Endothelial cell of umbilical vein (primary cell): ENCODE data around the gene RAP1GAP. TPM values are rescaled to one million over a fixed set of nuclear protein-coding genes. Genes with fewer than 3 reads are reported as not detected.

Experiments
- BruUV-seq: library from RNA; stranded (reverse); fragments of 400-500 nt; replicated peaks from 2 replicates; lab custom pipeline; 2021; lab: Mats Ljungman, UMichigan
- CTCF ChIA-PET: fragments of 300-600, 350-600 bp; sonication (Branson Sonifier 250); formaldehyde crosslinking; loops from one replicate; lab custom pipeline; 2021; ENCODE audit warnings: antibody characterized with exemption, inconsistent platforms; lab: Charles Lee
- POLR2A ChIA-PET: fragments of 300-600, 350-600 bp; sonication (Branson Sonifier 250); formaldehyde crosslinking; loops from one replicate; lab custom pipeline; 2021; ENCODE audit warnings: antibody characterized with exemption, inconsistent platforms; lab: Charles Lee
- DNase-seq: peaks from one replicate; pipeline ENCODE4 v3.0.0-alpha.2; 2011; ENCODE audit warnings: low read depth, low spot score
- FAIRE-seq: peaks from 2 replicates; lab custom pipeline; 2011; peaks lifted over from hg19 to GRCh38; lab: Jason Lieb, UNC
- H2AFZ ChIP-seq: 2 replicates; pipeline ENCODE4 v1.6.0; 2012; ENCODE audit warnings: low read depth, low read length, control low read depth, inconsistent platforms
- H3K27ac ChIP-seq: 2 replicates; pipeline ENCODE4 v1.5.1; 2011; ENCODE audit warnings: low read depth, mild to moderate bottlenecking, control low read depth, low read length, moderate library complexity; ENCODE audit not compliant: insufficient read depth
- H3K27me3 ChIP-seq, 2 experiments: 2 replicates each; pipeline versions ENCODE4 v1.6.0 to v1.6.1; 2011; ENCODE audit warnings: low read length in 2 of 2, mixed read lengths in 1 of 2; ENCODE audit not compliant: control insufficient read depth in 2 of 2, insufficient read depth in 2 of 2
- H3K36me3 ChIP-seq, 2 experiments: 2 replicates in 1 of 2; 3 replicates in 1 of 2; pipeline ENCODE4 v1.5.1; 2011; ENCODE audit warnings: low read length in 2 of 2, mild to moderate bottlenecking in 1 of 2, moderate library complexity in 1 of 2; ENCODE audit not compliant: control insufficient read depth in 2 of 2, insufficient read depth in 2 of 2; ENCODE audit errors: extremely low read depth in 1 of 2
- H3K4me1 ChIP-seq: 3 replicates; pipeline ENCODE4 v1.5.1; 2011; ENCODE audit warnings: mild to moderate bottlenecking, low read length; ENCODE audit not compliant: control insufficient read depth, insufficient read depth; ENCODE audit errors: extremely low read depth
- H3K4me2 ChIP-seq: 2 replicates; pipeline ENCODE4 v1.6.1; 2011; ENCODE audit warnings: low read length, control low read depth, mixed read lengths; ENCODE audit not compliant: insufficient read depth
- H3K4me3 ChIP-seq, 3 experiments: fragments of 200-600 bp in 1 of 3; sonication (generic), shearing (Covaris generic) in 1 of 3; replicated peaks in 1 of 3; 2 replicates each; pipeline ENCODE4 v1.5.1; 2011 to 2016; ENCODE audit warnings: control low read depth in 3 of 3, low read length in 3 of 3, mild to moderate bottlenecking in 2 of 3, inconsistent platforms in 1 of 3, low read depth in 1 of 3, moderate library complexity in 1 of 3; ENCODE audit not compliant: insufficient read depth in 1 of 3
- H3K79me2 ChIP-seq: 2 replicates; pipeline ENCODE4 v1.6.0; 2012; ENCODE audit warnings: low read length, inconsistent platforms; ENCODE audit not compliant: control insufficient read depth, insufficient read depth
- H3K9ac ChIP-seq: replicated peaks from 2 replicates; pipeline ENCODE3; 2011; ENCODE audit warnings: low read length, control low read depth; ENCODE audit not compliant: insufficient read depth; ENCODE audit errors: extremely low read depth
- H3K9me1 ChIP-seq: replicated peaks from 3 replicates; pipeline ENCODE4 v1.6.0; 2011; ENCODE audit warnings: mild to moderate bottlenecking, low read length; ENCODE audit not compliant: control insufficient read depth, insufficient read depth; ENCODE audit errors: extremely low read depth
- H3K9me3 ChIP-seq: replicated peaks from 2 replicates; pipeline ENCODE4 v1.5.1; 2012; ENCODE audit warnings: low read length, inconsistent platforms; ENCODE audit not compliant: control insufficient read depth, insufficient read depth
- H4K20me1 ChIP-seq: replicated peaks from 2 replicates; pipeline ENCODE3; 2011; ENCODE audit warnings: mild to moderate bottlenecking, low read length; ENCODE audit not compliant: control insufficient read depth, insufficient read depth; ENCODE audit errors: extremely low read depth
- EZH2 ChIP-seq: IDR thresholded peaks from 2 replicates; pipeline ENCODE4 v1.6.1; 2012; ENCODE audit warnings: borderline replicate concordance, low read depth, mild to moderate bottlenecking, moderate library complexity, low read length, inconsistent platforms; ENCODE audit not compliant: severe bottlenecking
- FOS ChIP-seq: IDR thresholded peaks from 2 replicates; pipeline ENCODE4 v1.6.1; 2011; ENCODE audit warnings: mild to moderate bottlenecking, low read length, moderate library complexity, borderline replicate concordance; ENCODE audit not compliant: insufficient read depth
- GATA2 ChIP-seq: IDR thresholded peaks from 2 replicates; pipeline ENCODE4 v1.7.0; 2011; ENCODE audit warnings: low read depth, mild to moderate bottlenecking, moderate library complexity, mixed read lengths, low read length; ENCODE audit not compliant: insufficient read length, insufficient read depth
- JUN ChIP-seq: IDR thresholded peaks from 2 replicates; pipeline ENCODE4 v1.6.1; 2011; ENCODE audit warnings: borderline replicate concordance, low read depth; ENCODE audit not compliant: insufficient read length, insufficient read depth
- MYC ChIP-seq: IDR thresholded peaks from one replicate; pipeline ENCODE4 v1.6.1; 2011; ENCODE audit warnings: mild to moderate bottlenecking, low read depth, low read length
- POLR2A ChIP-seq: IDR thresholded peaks from 2 replicates; pipeline ENCODE4 v1.6.1; 2012; ENCODE audit warnings: low read depth, mild to moderate bottlenecking, control low read depth, low read length
- POLR2AphosphoS5 ChIP-seq: IDR thresholded peaks from 2 replicates; pipeline ENCODE4 v1.6.1; 2012; ENCODE audit warnings: low read depth, mild to moderate bottlenecking, control low read depth, low read length, moderate library complexity; ENCODE audit not compliant: insufficient read depth
- dilution Hi-C: fragments of 300-500 bp; cut with MboI; formaldehyde crosslinking; loops from one replicate; pipeline ENCODE4 v1.15.0; 2019; ENCODE audit warnings: low sequenced_read_pairs; ENCODE audit not compliant: extremely low pct_ligation_motif_present
- intact Hi-C: fragments of 100-400 bp; cut with micrococcal nuclease; formaldehyde crosslinking; loops from one replicate; pipeline ENCODE4 v1.10.0; 2022
- polyA plus RNA-seq, 4 experiments: library from polyadenylated mRNA; depleted of rRNA in 3 of 4; stranded (reverse) in 3 of 4; unstranded in 1 of 4; fragments of >200 nt; gene quantifications; 2 replicates each; pipeline versions ENCODE4 v1.2.1 to v1.2.3, GENCODE V29; 2011 to 2012; ENCODE audit warnings: missing spikeins in 1 of 4
- total RNA-seq: library from RNA; stranded (reverse); gene quantifications from 2 replicates; pipeline ENCODE4 v1.2.3, GENCODE V29; 2021
- TF ChIP-seq, protein P1 (sequence below): IDR thresholded peaks from 2 replicates; pipeline ENCODE4 v1.6.1; 2011; ENCODE audit not compliant: insufficient read depth, insufficient read length
- TF ChIP-seq, protein P2 (sequence below), 2 donors: IDR thresholded peaks; 1 replicate in 1 of 2; 2 replicates in 1 of 2; pipeline ENCODE4 v1.5.1; 2011; ENCODE audit warnings: low read length in 2 of 2, mild to moderate bottlenecking in 2 of 2, moderate library complexity in 2 of 2, control low read depth in 1 of 2, inconsistent platforms in 1 of 2, low read depth in 1 of 2; ENCODE audit not compliant: insufficient read depth in 1 of 2; ENCODE audit errors: extremely low read depth in 1 of 2

RAP1GAP gene
- total and polyA plus RNA-seq, 2 donors (not counting 3 experiments of a cell fraction or from before 2014, with no cell fraction given): 0.07 to 0.20 TPM

DNA sequence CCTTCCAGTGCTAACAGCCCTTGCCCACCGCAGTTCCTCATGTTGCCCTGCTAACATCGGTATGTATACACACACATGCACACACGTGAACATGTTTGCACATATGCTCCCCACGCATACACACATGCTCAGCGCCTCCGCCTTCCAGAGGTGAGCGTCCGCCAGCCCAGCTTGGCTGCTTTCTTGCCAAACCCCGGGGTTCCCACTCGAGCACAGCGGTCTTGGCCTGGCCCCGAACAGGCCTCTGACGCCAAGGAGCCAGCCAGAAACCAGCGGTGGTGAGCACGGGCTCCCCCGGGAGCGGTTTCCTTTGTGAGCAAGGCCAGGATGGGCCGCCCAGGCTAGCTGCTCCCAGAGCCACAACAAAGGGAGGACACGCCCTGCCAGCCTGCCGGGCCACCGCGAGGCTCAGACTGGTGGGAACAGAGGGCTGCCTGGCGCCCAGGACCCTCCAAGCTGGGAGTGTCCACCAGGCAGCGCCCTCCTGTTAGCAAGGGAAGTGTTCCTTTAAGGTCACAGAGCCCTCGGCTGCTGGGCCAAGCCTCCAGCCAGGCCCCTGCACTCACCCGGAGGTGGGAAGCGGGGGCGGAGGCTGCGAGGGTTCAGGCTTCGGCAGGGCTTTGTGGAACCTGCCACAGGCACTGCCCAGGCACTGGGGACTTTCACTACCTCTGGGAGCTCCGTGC, 94.5 kb downstream of the RAP1GAP start:
- H3K9ac ChIP-seq: peak overlapping the region; percentile 78
- POLR2A ChIA-PET: no interaction called here
- FAIRE-seq: peak; percentile 99
- no TSS peak for BruUV-seq
- dilution Hi-C loops (no loop called here), intact Hi-C loops (loop anchor here (1.0 to 10.0 kb wide), 5 partner anchors 13 to 320 kb away; partner anchors contain the start of gene ALPL)
- peak overlapping the region; percentile 87 for H3K27ac ChIP-seq
- no peaks in the 10 kb centered on the region for H3K9me1 ChIP-seq
- H3K36me3 ChIP-seq: no peaks in the 10 kb centered on the region
- H3K4me3 ChIP-seq: no peak overlapping the region
- peaks cover 17% of the 10 kb centered on the region for H3K4me1 ChIP-seq
- H3K9me3 ChIP-seq: no peaks in the 10 kb centered on the region
- no peaks in the 10 kb centered on the region for H3K79me2 ChIP-seq
- H3K4me2 ChIP-seq: peak overlapping the region; percentile 32
- no peak for TF ChIP-seq POLR2A
- no peak for TF ChIP-seq FOS
- no peak for TF ChIP-seq MYC
- TF ChIP-seq, protein P1, sequence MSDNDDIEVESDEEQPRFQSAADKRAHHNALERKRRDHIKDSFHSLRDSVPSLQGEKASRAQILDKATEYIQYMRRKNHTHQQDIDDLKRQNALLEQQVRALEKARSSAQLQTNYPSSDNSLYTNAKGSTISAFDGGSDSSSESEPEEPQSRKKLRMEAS: peak; percentile 59
- CTCF ChIA-PET: interaction anchor here (1.3 kb wide), 1 partner anchor 204 kb away, joined by 6 read pairs; no protein-coding TSS in a partner anchor
- DNase-seq: no peak
- H3K27me3 ChIP-seq: peaks cover 0 to 8% of the 10 kb centered on the region in 2 experiments
- H2AFZ ChIP-seq: peak overlapping the region; percentile 42
- H4K20me1 ChIP-seq: no peaks in the 10 kb centered on the region

DNA sequence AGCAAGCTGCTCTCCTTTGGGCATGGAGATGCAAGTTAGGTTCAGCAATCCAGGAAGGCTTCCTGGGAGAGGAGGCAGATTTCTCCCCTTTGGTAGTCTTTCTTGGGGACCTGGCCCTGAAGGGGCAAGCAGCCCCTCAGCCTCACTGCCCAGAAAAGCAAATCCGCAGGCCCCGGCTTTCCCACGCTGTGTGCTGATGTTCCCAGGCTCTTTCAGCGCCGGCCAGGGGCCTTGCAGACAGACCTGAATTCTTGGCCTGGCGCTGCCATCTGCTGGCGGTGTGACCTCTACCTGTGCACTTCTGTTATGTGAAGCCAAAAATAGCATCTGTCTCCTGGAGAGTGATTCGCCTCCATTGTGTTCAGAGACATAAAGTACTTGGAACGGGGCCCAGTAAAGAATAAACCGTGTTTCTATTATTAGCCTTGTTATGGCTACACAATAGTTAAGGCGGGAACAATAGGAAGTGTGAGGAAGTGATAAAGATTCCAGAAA, 95.1 kb downstream of the RAP1GAP start:
- Histone ChIP-seq H3K4me2 (peak overlapping the region; percentile 4), H3K4me3 (no peak overlapping the region), H3K9ac (no peak overlapping the region), H3K79me2 (no peaks in the 10 kb centered on the region), H3K4me1 (peaks cover 17% of the 10 kb centered on the region), H3K27ac (peak overlapping the region; percentile 87), H3K9me3 (no peaks in the 10 kb centered on the region), H4K20me1 (no peaks in the 10 kb centered on the region), H3K27me3 (peaks cover 0 to 8% of the 10 kb centered on the region in 2 experiments), H2AFZ (no peak overlapping the region), H3K36me3 (no peaks in the 10 kb centered on the region), H3K9me1 (no peaks in the 10 kb centered on the region)
- CTCF ChIA-PET: interaction anchor here (0.8 to 1.3 kb wide), 4 partner anchors 65 to 204 kb away, joined by 3 to 11 read pairs (median 4); no protein-coding TSS in a partner anchor
- FAIRE-seq: no peak
- POLR2A ChIA-PET: no interaction called here
- DNase-seq: peak; percentile 99
- no TSS peak for BruUV-seq
- TF ChIP-seq EZH2 (no peak), POLR2A (peak; percentile 31), MYC (no peak), GATA2 (peak; percentile 50), JUN (peak; percentile 53), POLR2AphosphoS5 (peak; percentile 83), FOS (no peak)
- TF ChIP-seq, protein P1: no peak
- TF ChIP-seq, protein P2, sequence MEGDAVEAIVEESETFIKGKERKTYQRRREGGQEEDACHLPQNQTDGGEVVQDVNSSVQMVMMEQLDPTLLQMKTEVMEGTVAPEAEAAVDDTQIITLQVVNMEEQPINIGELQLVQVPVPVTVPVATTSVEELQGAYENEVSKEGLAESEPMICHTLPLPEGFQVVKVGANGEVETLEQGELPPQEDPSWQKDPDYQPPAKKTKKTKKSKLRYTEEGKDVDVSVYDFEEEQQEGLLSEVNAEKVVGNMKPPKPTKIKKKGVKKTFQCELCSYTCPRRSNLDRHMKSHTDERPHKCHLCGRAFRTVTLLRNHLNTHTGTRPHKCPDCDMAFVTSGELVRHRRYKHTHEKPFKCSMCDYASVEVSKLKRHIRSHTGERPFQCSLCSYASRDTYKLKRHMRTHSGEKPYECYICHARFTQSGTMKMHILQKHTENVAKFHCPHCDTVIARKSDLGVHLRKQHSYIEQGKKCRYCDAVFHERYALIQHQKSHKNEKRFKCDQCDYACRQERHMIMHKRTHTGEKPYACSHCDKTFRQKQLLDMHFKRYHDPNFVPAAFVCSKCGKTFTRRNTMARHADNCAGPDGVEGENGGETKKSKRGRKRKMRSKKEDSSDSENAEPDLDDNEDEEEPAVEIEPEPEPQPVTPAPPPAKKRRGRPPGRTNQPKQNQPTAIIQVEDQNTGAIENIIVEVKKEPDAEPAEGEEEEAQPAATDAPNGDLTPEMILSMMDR (IDR thresholded peaks at IDR 0.05; ENCODE audit: extremely low read depth in 1 of 2, insufficient read depth in 1 of 2, low read depth in 1 of 2, low read length in 2 of 2): peak; percentile 34 to 50
- dilution Hi-C loops (no loop called here), intact Hi-C loops (loop anchor here (1.0 to 10.0 kb wide), 5 partner anchors 13 to 319 kb away; partner anchors contain the start of gene ALPL)
